Epidermal melanocyte (primary cell): ENCODE results near the gene GOLPH3L.
"Not testable (repeated sequence)": the region's sequence is repeated elsewhere in the genome, so short reads cannot be mapped to it uniquely, and the experiment has no call there.

ENCODE experiments used
- DNase-seq: peaks from one replicate; pipeline ENCODE4 v3.0.0; 2011; ENCODE audit warnings: low spot score; ENCODE audit not compliant: insufficient read length

Gene GOLPH3L

DNA sequence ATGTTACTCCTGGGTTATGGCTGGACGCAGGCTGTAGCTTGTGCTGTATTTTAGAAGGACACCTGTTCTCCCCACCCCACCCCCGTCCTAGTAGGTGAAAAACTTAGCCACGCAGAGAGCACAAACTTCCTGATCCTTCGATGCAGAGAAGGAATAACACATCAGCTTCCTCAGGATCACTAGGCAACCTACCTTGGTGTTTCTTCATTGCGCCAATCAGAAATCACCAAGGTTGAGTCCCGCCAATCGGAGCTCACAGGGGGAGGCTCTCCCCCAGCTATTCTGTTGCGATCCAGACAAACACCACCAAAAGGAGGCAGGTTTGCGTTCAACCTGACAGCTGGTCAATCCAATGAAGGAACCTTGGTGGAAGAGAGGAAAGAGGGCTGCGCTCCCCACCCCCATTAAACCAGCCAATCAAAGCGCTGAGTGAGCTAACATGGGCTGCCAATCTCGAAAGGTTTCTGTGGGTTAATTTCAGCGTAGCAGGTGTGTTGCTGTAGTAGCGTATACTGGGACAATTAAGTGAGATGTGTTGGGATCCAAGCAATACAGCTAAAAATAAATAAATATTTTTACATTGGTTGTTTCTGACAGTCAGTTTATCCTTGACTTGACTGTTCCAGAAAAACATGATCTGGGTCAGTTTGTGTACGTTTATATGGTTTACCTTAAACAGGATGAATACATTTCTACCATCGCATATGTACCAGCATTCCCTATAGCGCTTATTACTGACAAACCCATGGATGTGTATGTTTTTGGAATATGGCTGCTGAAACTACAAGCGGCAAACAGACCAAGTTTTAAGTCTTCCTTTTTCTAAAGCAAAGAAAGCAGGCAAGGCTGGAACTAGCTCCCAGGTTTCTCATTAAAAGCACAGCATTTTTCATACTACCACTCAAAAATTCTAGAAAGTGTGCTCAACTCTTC, at the start of gene GOLPH3L:
Gene GOLPH3L (minus strand): TSS at position 160 of the 933 bp plus-strand sequence. CDS start 2,316 bp downstream, outside the sequence.
- DNase-seq, result peak; percentile 85

DNA sequence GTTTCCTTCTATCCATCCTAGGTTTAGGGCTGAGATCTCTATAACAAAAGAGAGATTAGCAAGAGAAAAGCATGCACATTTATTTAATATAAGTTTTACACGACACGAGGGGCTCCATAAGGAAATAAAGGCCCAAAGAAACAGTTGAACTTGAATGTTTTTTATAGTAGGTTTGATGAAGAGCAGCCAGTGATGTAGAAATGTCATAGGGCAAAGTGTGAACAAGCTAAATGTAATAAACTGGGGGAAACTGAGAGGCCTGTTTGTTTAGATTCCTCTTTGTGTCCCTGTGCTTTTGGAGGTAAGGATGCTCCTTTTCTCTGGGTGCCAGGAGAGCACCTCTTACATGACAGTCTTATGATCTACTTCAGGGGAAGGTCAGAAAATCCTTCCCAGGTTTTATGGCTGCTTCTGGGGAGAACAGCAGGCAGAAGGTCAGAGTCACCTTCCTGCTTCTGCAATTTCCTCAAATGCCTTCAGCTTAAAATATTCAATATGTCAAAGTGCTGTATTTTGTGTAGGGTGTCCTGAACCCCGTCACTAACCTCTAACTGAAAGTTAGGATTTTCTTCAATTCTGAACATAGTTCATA, 33.3 kb upstream of the GOLPH3L start:
- DNase-seq, result no peak

DNA sequence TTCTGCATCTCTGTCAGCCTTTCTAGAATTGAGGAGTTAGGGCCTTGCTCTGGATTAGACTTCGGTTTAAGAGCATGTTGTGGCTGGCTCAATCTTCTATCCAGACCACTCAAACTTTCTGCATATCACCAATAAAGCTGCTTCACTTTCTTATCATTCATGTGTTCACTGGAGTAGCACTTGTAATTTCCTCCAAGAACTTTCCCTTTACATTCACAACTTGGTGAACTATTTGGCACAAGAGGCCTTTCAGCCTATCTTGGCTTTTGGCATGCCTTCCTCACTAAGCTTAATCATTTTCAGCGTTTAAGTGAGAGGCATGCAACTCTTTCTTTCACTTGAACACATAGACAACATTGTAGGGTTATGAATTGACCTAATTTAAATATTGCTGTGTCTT, 27.4 kb upstream of the GOLPH3L start:
- DNase-seq, result no peak

DNA sequence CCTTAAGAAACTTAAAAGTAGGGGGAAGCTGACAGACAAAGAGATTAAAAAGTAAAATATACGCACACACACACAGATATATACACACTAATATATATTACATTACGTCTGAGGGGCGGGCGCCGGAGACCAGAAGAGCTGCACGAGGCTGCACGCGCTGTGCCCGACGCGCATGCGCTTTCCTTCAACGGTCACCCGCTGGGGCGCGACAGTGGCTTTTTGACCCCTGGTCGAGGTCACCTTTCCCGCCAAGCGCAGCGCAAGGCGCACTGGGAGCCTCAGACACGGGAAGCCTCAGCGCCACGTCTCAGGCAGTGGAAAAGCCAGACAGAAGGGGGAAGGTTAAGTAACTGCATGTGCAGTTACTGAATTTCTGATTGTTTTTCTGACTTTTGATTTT, 23.7 kb upstream of the GOLPH3L start, which contains the start of gene HORMAD1:
Gene HORMAD1 (minus strand): TSS at position 193 of the 400 bp plus-strand sequence. CDS start 1,390 bp downstream, outside the sequence.
- no peak for DNase-seq

DNA sequence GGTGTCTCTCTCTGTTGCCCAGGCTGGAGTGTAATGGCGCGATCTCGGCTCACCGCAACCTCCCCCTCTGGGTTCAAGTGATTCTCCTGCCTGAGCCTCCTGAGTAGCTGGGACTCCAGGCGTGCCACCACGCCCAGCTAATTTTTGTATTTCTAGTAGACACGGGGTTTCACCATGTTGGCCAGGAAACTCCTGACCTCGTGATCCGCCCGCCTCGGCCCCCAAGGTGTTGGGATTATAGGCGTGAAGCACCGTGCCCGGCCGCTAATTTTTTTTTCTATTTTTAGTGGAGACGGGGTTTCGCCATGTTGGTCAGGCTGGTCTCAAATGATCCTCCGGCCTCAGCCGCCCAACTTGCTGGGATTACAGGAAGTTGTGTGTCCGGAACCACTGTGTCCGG, 23.1 kb upstream of the GOLPH3L start:
- DNase-seq, result no peak

DNA sequence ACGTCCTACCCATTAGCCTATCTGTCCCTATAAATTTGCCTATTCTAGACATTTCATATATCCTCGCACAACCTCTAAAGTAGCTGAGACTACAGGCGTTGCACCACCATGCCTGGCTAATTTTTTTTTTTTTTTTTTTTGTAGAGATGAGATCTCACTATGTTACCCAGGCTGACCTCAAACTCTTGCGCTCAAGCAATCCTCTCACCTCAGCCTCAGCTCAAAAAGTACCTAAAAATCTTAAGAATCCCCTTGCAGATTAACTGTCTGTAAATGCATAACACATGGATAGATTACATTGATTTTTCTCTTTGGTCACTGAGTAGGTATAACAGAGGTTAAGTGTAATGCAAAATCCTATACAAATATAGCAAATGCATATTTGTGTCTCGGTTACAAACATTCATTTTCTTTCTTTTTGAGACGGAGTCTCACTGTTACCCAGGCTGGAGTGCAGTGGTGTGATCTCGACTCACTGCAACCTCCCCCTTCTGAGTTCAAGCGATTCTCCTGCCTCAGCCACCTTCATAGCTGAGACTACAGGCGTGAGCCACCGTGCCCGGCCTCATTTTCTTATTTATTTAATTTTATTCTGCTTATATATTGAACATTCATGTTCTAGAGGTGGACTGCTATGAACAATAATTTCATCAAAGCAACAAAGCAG, 21.4 kb upstream of the GOLPH3L start:
- DNase-seq, result no peak

DNA sequence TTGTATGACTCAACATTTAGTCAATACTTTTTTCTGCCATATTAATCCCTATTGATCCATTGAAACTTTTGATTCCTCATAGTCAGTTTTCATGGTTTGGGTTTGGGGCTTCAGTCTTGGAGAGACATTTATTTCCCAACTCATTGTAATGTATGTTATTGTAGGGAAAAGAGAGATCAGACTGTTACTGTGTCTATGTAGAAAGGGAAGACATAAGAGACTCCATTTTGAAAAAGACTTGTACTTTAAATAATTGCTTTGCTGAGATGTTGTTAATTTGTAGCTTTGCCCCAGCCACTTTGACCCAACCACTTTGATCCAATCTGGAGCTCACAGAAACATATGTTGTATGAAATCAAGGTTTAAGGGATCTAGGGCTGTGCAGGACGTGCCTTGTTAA, 12.1 kb upstream of the GOLPH3L start:
- not testable (repeated sequence) for DNase-seq

DNA sequence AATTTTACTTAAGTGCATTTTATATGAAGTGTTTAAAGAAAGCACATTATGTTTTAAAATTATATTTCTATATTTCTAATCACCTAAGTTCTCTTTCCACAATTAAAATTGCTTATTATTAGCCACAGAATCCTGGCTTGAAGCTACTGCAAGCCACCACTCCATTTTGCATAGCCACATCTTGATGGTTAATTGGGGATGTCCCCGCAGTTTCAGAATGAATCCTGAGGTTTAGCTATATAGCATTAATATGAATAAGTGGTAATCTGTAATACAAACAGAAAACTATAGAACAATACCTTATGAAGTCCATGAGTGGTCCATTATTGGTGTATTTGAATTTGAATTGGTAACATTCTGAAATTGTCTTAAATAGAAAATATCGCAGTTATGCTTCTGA, 11.6 kb upstream of the GOLPH3L start:
- no peak for DNase-seq

DNA sequence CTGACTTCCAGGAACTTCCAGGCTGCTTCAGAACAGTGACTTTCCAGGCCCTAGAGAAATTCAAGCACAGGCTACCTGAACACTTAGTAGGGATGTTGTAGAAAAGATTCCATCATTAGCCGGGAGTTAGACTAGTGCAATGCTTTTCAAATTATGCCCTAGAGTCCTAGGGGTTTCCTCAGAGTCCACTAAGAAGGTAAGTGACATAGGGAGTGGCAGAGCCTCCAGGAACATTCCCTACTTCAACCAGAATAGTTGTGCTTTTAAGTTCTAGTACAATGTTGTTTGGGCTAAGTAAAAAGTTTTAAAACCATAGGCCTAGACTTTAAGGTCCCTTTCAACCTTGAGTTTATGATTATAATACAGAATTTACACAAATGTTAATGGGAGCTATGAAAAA, 9.1 kb upstream of the GOLPH3L start:
- DNase-seq, result no peak

DNA sequence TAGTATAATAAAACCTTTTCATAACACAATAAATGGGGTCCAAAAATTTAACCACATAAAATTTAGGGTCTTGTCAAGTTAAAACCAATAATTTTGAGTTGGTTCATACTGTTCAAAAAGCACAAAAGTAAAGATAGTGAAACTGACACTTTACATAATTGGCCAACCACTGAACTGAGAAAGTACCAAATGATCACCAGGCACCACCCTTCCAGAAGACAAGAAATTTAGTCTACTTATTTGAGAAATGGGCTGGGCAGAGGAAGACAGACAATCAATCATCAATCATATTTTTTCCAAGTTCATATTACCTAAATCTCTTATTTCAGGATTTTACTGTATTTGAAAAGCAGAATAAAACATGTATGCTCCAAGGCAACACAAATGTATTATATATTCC, 6.5 kb upstream of the GOLPH3L start:
- DNase-seq, result no peak

DNA sequence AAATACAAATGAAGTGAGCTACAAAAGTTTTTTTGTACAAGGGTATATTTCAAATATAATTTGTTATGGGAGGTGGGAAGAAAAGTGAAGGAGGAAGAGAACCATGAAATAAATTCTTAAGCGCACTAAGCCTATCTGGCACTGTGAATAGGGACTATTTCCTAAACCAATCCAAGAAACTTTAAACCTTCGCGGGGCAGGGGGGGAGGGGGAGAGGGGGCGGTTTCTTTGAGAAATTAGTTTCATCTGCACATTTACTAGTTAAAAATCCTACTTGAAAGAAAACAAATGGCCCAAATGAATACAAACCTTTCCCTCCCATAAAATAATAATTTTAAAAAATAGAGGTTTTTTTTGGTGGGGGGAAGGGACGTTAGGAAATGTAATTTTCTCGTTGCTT, 364 bp downstream of the GOLPH3L start:
- no peak for DNase-seq

DNA sequence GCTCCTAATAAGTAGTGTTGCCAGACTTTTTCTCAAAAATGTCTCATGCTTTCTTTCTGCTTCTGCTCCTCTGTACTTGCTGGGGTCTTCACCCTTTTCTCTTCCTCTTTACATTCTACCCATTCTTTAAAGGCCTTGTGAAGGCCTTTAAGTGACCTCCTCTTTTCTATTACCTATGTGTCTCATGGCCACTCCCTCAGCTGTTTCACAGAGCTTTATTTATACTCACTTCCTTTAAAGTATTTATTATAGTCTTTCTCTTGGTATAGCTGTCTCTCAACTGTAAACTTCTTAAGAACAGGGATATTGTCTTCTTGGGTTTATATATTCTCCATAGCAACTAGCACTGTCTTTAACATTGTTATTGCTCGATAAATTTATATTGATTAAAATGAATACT, 792 bp downstream of the GOLPH3L start:
- no peak for DNase-seq

DNA sequence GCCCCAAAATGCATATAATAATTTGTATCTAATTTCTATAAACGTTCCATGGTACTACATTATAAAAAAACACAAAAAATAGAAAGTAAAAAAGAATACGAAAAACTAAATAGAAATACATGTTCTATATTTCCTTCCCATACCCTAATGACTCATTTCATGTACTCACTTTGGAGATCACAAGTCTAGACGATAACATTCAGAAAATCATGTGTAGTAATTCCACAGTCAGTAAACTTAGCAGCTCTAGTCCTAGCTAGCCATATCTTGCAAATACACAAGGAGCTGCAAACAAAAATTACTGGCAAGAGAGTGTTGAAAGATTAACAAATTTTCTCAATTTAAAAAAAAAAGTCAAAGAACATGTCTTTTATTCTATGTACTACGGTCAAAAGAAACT, 1.4 kb downstream of the GOLPH3L start:
- no peak for DNase-seq

DNA sequence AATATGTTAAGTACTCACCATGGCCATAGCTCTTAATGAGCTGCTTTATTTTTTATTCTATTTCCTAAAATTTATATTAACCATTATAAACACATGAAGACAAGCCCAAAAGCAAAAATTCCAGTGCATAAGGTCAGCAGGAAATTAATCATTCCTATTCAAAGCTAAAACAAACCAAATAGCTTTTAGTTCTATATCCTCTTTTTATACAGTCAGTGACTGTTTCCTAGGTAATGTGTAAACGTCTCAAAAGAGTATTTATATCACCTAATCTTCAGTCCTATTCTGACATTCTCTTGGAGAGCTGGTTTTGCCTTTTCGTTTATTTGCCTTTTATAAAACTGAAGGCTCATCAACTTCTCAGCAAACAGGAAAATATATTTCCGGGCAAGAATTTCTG, 4.2 kb downstream of the GOLPH3L start:
- DNase-seq, result no peak

DNA sequence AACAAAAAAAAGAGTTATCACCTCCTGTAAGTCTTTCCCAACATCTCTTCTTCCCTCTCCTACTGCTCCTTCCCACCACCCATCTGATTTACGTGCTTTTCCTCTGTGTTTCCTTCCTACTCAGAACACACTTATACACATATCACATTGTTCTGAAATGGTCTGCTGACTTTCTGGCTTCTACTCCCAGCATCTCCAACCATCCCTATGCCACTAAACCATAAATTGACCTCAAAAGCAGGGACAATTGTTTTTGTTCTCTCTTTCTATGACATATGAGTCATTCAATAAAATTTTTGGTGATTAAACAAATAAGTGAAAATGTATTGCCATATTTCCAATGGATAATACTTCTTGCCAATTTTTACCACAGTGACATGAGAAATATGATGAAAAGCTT, 8.2 kb downstream of the GOLPH3L start:
- DNase-seq, result no peak

DNA sequence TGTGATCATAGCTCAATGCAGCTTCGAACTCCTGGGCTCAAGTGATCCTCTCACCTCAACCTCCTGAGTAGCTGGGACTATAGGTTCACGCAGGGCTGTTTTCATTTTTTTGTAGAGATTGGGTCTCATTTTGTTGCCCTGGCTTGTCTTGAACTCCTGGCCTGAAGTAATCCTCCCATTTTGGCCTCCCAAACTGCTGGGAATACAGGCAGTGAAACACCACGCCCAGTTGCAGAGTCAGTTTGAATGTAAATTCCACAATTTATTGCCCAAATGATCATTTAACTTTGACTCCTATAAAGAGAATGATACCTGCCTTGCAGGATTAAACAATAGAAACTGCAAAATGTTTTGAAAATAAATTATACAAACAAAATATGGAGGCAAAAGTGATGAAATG, 10.7 kb downstream of the GOLPH3L start:
- no peak for DNase-seq

DNA sequence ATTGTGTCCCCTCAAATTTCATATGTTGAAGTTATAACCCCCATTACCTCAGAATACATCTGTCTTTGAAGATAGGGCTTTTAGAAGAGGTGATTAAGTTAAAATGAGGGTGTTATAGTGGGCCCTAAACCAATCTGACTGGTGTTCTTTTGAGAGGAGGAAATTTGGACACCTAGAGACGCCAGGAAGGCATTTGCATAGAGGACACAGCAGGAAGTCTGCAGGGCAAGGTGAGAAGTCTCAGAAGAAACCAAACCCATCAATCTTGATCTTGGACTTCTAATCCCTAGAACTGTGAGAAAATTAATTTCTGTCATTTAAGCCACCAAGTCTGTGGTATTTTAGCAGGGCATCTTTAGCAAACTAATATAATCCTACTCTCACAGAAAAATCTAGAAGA, 13.0 kb downstream of the GOLPH3L start:
- no peak for DNase-seq

DNA sequence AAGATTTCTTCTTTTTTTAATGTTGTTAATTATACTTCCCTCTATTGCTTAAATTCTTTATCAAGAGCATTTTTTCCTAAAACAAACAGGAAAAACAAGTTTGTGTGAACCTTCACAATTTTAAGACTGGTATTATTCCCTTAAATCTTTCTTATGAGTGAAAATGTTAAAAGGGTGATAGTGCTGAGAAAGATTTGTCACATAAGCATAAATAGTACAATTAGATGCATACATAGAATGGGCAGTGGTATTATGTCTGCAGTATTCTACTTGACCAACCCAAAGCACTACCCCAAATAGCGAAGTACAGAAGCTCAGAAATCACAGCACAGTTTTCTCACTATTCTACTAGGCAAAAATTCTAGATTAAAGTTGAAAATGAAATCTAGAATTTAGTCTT, 18.0 kb downstream of the GOLPH3L start:
- DNase-seq, result no peak

DNA sequence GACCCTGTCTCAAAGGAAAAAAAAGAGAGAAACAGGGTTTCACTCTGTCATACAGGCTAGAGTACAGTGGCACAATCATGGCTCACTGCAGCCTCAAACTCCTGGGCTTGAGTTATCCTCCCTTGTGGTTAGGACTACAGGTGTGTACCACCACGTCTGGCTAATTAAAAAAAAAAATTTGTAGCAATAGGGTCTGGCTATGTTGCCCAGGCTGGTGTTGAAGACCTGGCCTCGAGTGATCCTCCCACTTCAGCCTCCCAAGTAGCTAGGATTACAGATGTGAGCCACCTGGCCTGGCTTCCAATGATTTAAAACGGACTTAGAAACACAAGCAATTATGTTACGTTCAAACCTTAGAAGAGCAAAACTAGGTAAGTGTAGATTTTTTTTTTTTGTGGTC, 22.1 kb downstream of the GOLPH3L start:
- DNase-seq, result no peak

DNA sequence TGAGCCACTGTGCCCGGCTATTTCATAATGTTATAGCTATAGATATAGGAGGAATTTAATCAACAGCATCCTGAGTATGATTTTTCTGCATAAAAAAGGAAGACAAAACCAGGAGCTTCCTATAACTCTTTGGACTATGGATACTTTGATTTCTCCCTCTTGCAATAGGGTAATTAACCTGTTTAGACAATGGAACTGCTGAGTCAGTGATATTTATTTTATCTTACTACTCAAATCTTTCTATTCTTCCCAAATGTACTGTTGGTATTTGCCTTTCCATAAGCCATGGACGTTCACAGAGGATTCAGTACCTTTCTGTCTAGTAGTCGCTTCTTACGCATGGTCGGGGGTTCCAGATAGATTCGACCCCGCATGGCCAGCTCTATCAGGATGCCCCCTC, 33.6 kb downstream of the GOLPH3L start:
- no peak for DNase-seq

DNA sequence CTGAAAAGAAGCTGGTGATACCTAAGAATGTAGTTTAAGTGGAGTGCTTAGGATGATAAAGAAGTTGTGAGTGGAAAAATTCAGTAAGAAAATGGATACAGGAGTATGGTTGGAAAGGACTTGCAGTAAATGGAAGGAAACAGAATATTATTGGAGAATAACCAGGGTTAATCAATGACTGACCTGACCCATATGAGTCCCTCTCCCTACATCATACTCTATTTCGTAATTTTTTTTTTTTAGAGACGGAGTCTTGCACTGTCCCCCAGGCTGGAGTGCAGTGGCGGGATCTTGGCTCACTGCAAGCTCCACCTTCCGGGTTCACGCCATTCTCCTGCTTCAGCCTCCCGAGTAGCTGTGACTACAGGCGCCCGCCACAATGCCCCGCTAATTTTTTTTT, 34.1 kb downstream of the GOLPH3L start:
- DNase-seq, result no peak

DNA sequence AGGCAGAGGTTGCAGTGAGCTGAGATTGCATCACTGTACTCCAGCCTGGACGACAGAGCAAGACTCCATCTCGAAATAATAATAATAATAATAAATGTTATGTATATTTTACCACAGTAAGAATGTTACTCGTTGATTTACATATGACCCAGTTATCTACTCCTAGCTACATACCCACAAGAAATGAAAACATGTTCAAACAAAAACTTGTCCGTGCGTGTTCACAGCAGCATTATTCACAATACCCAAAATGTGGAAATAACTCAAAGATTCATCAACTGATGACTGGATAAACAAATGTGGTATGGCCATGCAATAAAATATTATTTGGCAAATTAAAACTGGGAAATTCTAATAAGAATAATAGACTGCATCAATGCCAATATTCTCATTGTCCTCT, 35.8 kb downstream of the GOLPH3L start:
- no peak for DNase-seq
